A549 (cell line): ENCODE results near the gene ZNF33A.
"Not testable (repeated sequence)": the region's sequence is repeated elsewhere in the genome, so short reads cannot be mapped to it uniquely, and the experiment has no call there.

Experiments used
- CTCF ChIP-seq: fragments of >200 bp; sonication (Bioruptor Twin); formaldehyde crosslinking; IDR thresholded peaks from 3 replicates; pipeline ENCODE4 v1.5.1; 2016
- FOSB ChIP-seq: fragments of 250-450 bp; sonication (Bioruptor Pico); IDR thresholded peaks from 2 replicates; pipeline ENCODE4 v1.5.0; 2020; ENCODE audit warnings: mild to moderate bottlenecking, moderate library complexity
- HDAC2 ChIP-seq: fragments of 200-600 bp; sonication (generic); IDR thresholded peaks from 2 replicates; pipeline ENCODE4 v1.6.1; 2016
- POLR2A ChIP-seq: IDR thresholded peaks from 2 replicates; pipeline ENCODE4 v1.6.1; 2012; ENCODE audit warnings: mild to moderate bottlenecking, low read length
- TF ChIP-seq, protein P1 (sequence below): fragments of 200-600 bp; sonication (generic); IDR thresholded peaks from 2 replicates; pipeline ENCODE4 v1.6.1; 2016; ENCODE audit warnings: antibody characterized with exemption, mild to moderate bottlenecking, moderate library complexity

DNA sequence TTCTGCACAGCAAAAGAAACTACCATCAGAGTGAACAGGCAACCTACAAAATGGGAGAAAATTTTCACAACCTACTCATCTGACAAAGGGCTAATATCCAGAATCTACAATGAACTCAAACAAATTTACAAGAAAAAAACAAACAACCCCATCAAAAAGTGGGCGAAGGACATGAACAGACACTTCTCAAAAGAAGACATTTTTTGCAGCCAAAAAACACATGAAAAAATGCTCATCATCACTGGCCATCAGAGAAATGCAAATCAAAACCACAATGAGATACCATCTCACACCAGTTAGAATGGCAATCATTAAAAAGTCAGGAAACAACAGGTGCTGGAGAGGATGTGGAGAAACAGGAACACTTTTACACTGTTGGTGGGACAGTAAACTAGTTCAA, 10.0 kb upstream of the ZNF33A start:
- TF ChIP-seq FOSB (CRISPR knock-in tag); HDAC2; POLR2A; CTCF: not testable (repeated sequence)
- TF ChIP-seq, protein P1, sequence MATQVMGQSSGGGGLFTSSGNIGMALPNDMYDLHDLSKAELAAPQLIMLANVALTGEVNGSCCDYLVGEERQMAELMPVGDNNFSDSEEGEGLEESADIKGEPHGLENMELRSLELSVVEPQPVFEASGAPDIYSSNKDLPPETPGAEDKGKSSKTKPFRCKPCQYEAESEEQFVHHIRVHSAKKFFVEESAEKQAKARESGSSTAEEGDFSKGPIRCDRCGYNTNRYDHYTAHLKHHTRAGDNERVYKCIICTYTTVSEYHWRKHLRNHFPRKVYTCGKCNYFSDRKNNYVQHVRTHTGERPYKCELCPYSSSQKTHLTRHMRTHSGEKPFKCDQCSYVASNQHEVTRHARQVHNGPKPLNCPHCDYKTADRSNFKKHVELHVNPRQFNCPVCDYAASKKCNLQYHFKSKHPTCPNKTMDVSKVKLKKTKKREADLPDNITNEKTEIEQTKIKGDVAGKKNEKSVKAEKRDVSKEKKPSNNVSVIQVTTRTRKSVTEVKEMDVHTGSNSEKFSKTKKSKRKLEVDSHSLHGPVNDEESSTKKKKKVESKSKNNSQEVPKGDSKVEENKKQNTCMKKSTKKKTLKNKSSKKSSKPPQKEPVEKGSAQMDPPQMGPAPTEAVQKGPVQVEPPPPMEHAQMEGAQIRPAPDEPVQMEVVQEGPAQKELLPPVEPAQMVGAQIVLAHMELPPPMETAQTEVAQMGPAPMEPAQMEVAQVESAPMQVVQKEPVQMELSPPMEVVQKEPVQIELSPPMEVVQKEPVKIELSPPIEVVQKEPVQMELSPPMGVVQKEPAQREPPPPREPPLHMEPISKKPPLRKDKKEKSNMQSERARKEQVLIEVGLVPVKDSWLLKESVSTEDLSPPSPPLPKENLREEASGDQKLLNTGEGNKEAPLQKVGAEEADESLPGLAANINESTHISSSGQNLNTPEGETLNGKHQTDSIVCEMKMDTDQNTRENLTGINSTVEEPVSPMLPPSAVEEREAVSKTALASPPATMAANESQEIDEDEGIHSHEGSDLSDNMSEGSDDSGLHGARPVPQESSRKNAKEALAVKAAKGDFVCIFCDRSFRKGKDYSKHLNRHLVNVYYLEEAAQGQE = not testable (repeated sequence)
